K562 (cell line): ENCODE data around the gene NOM1. TPM values are rescaled to one million over a fixed set of nuclear protein-coding genes. Genes with fewer than 3 reads are reported as not detected.

Experiments used
- ATAC-seq: fragments of 200-7000 bp; cut with Tn5 transposase; 3 replicates; pipeline ENCODE4 v1.9.1; 2020; ENCODE audit warnings: moderate library complexity
- BruUV-seq: library from RNA; stranded (reverse); fragments of 400-500 nt; replicated peaks from 2 replicates; lab custom pipeline; 2021; lab: Mats Ljungman, UMichigan
- CTCF ChIA-PET: fragments of 300-600 bp; formaldehyde crosslinking; extraction: SDS; loops from one replicate; lab custom pipeline; 2021; ENCODE audit warnings: low intra/inter-chr PET ratio; lab: Yijun Ruan, JAX
- POLR2A ChIA-PET: fragments of 300-600, 350-650 bp; sonication (Branson Sonifier 250); formaldehyde crosslinking; extraction: SDS; loops from one replicate; lab custom pipeline; 2021; ENCODE audit warnings: antibody characterized with exemption, inconsistent platforms; lab: Yijun Ruan, JAX
- DNase-seq, 4 experiments: peaks; one replicate each; pipeline versions ENCODE4 v3.0.0 to v3.0.0-alpha.2; 2011 to 2018; ENCODE audit warnings: low spot score in 3 of 4, mixed read lengths in 3 of 4; ENCODE audit errors: extremely low read depth in 1 of 4
- FAIRE-seq: peaks from 2 replicates; lab custom pipeline; 2011; peaks lifted over from hg19 to GRCh38; lab: Jason Lieb, UNC
- H2AFZ ChIP-seq: 2 replicates; pipeline ENCODE4 v1.6.0; 2011; ENCODE audit warnings: low read depth, low read length, control low read depth, inconsistent platforms
- H3K27ac ChIP-seq: fragments of 200-600 bp; 3 replicates; pipeline ENCODE4 v1.8.0; 2011; ENCODE audit warnings: low read depth, mild to moderate bottlenecking, control low read depth, inconsistent platforms, low read length, moderate library complexity, mixed read lengths; ENCODE audit errors: extremely low read depth
- H3K27me3 ChIP-seq, 2 experiments: fragments of 300-600 bp in 1 of 2; 2 replicates in 1 of 2; 3 replicates in 1 of 2; pipeline versions ENCODE4 v1.6.0 to v1.8.0; 2011; ENCODE audit warnings: inconsistent platforms in 2 of 2, low read length in 2 of 2, mild to moderate bottlenecking in 1 of 2, mixed read lengths in 1 of 2, moderate library complexity in 1 of 2; ENCODE audit not compliant: control insufficient read depth in 2 of 2, insufficient read depth in 2 of 2
- H3K36me3 ChIP-seq: fragments of 300-600 bp; 3 replicates; pipeline ENCODE4 v1.8.0; 2011; ENCODE audit warnings: mild to moderate bottlenecking, low read length, inconsistent platforms; ENCODE audit not compliant: control insufficient read depth, insufficient read depth
- H3K4me1 ChIP-seq, 2 experiments: fragments of 200-600 bp in 1 of 2; replicated peaks in 1 of 2; 2 replicates in 1 of 2; 3 replicates in 1 of 2; pipeline versions ENCODE4 v1.5.1 to v1.8.0; 2011; ENCODE audit warnings: inconsistent platforms in 2 of 2, low read length in 2 of 2, mild to moderate bottlenecking in 1 of 2, mixed read lengths in 1 of 2, moderate library complexity in 1 of 2; ENCODE audit not compliant: control insufficient read depth in 2 of 2, insufficient read depth in 2 of 2
- H3K4me2 ChIP-seq: 2 replicates; pipeline ENCODE4 v1.6.1; 2011; ENCODE audit warnings: low read length, control low read depth, inconsistent platforms, mixed read lengths; ENCODE audit not compliant: insufficient read depth
- H3K4me3 ChIP-seq: fragments of 200-600 bp; sonication (generic), shearing (Covaris generic); 2 replicates; pipeline ENCODE4 v1.5.1; 2016; ENCODE audit warnings: control low read depth, inconsistent platforms
- H3K79me2 ChIP-seq: fragments of 200-600 bp; 3 replicates; pipeline ENCODE4 v1.8.0; 2011; ENCODE audit warnings: low read length, inconsistent platforms; ENCODE audit not compliant: control insufficient read depth, insufficient read depth
- H3K9ac ChIP-seq, 2 experiments: 2 replicates each; pipeline versions ENCODE4 v1.6.0 to v1.6.1; 2011; ENCODE audit warnings: low read depth in 2 of 2, low read length in 2 of 2, control low read depth in 1 of 2, inconsistent platforms in 1 of 2, mild to moderate bottlenecking in 1 of 2, mixed read lengths in 1 of 2; ENCODE audit not compliant: insufficient read depth in 1 of 2
- H3K9me1 ChIP-seq: one replicate; pipeline ENCODE4 v1.6.0; 2011; ENCODE audit warnings: inconsistent platforms, mild to moderate bottlenecking, low read length, moderate library complexity; ENCODE audit not compliant: control insufficient read depth, insufficient read depth
- H3K9me3 ChIP-seq: replicated peaks from 2 replicates; pipeline ENCODE4 v1.5.1; 2011; ENCODE audit warnings: low read depth, low read length, inconsistent platforms; ENCODE audit not compliant: control insufficient read depth, insufficient read depth
- H4K20me1 ChIP-seq: replicated peaks from 2 replicates; pipeline ENCODE4 v1.6.1; 2011; ENCODE audit warnings: low read length, inconsistent platforms, mixed read lengths; ENCODE audit not compliant: control insufficient read depth, insufficient read depth
- ARID3A ChIP-seq: IDR thresholded peaks from 2 replicates; pipeline ENCODE4 v1.6.1; 2012; ENCODE audit warnings: low read depth, low read length, improper control_type of control experiment, borderline replicate concordance
- ARID4B ChIP-seq: sonication (generic); formaldehyde crosslinking; IDR thresholded peaks from 2 replicates; pipeline ENCODE4 v1.8.0; 2022; ENCODE audit warnings: mild to moderate bottlenecking, missing genetic modification reagents
- CTCF ChIP-seq, 3 experiments: IDR thresholded peaks in 2 of 3; conservative IDR thresholded peaks in 1 of 3; 2 replicates each; pipeline ENCODE4 v1.5.1; 2011 to 2012; ENCODE audit warnings: low read length in 3 of 3, mild to moderate bottlenecking in 3 of 3, control low read depth in 2 of 3, improper control_type of control experiment in 1 of 3, inconsistent platforms in 1 of 3, low read depth in 1 of 3, mixed read lengths in 1 of 3, moderate library complexity in 1 of 3; ENCODE audit not compliant: insufficient read depth in 2 of 3
- EP400 ChIP-seq: fragments of 450-650 bp; IDR thresholded peaks from 2 replicates; pipeline ENCODE4 v1.6.1; 2017; ENCODE audit warnings: antibody characterized with exemption, mild to moderate bottlenecking, moderate library complexity
- IFI16 ChIP-seq: fragments of 250-450 bp; sonication (Bioruptor Pico); IDR thresholded peaks from 2 replicates; pipeline ENCODE4 v2.1.2; 2022; ENCODE audit warnings: mild to moderate bottlenecking, inconsistent platforms
- MAFF ChIP-seq: IDR thresholded peaks from 2 replicates; pipeline ENCODE4 v1.6.1; 2012; ENCODE audit warnings: low read length, improper control_type of control experiment
- MAFG ChIP-seq: fragments of 450-650 bp; conservative IDR thresholded peaks from 2 replicates; pipeline ENCODE4 v1.6.1; 2016; ENCODE audit warnings: missing genetic modification characterization, missing compliant biosample characterization
- MYNN ChIP-seq, 2 experiments: sonication (generic); formaldehyde crosslinking in 1 of 2; IDR thresholded peaks; 2 replicates each; pipeline versions ENCODE4 v1.5.0 to v1.6.1; 2016 to 2020; ENCODE audit warnings: antibody characterized with exemption in 1 of 2, missing genetic modification reagents in 1 of 2
- NFRKB ChIP-seq: fragments of 450-650 bp; IDR thresholded peaks from 2 replicates; pipeline ENCODE4 v1.6.1; 2016; ENCODE audit warnings: low read depth
- RBM25 ChIP-seq: fragments of 200-400 bp; formaldehyde crosslinking; IDR thresholded peaks from 2 replicates; pipeline ENCODE4 v1.6.1; 2018; ENCODE audit warnings: low read length, low read depth, moderate library complexity; ENCODE audit not compliant: severe bottlenecking
- ZKSCAN8 ChIP-seq: fragments of 200-800 bp; sonication (Bioruptor generic); IDR thresholded peaks from 2 replicates; pipeline ENCODE4 v1.6.1; 2016; ENCODE audit warnings: missing genetic modification characterization, missing compliant biosample characterization
- ZNF23 ChIP-seq: fragments of 250-450 bp; sonication (Bioruptor Pico); IDR thresholded peaks from 2 replicates; pipeline ENCODE4 v1.4.0; 2020; ENCODE audit warnings: mild to moderate bottlenecking
- ZNF408 ChIP-seq: fragments of 250-450 bp; sonication (Bioruptor Pico); IDR thresholded peaks from 2 replicates; pipeline ENCODE4 v1.4.0; 2020; ENCODE audit warnings: low read depth, mild to moderate bottlenecking, moderate library complexity
- ZNF830 ChIP-seq: fragments of 250-450 bp; sonication (Bioruptor Pico); IDR thresholded peaks from 2 replicates; pipeline ENCODE4 v1.5.0; 2021; ENCODE audit warnings: mild to moderate bottlenecking
- WGBS: fragments of 100-300 bp; shearing (Covaris generic); methylation state at CpG from one replicate; pipeline ENCODE4 v1.1.6; 2016; ENCODE audit warnings: low coverage, mixed read lengths; ENCODE audit not compliant: insufficient coverage; ENCODE audit errors: missing lambda C conversion rate; 5-methylcytosine and 5-hydroxymethylcytosine counted together
- in situ Hi-C: fragments of 300-500 bp; cut with MboI; formaldehyde crosslinking; loops from 4 replicates; pipeline ENCODE4 v1.15.0; 2018; ENCODE audit warnings: inconsistent platforms, mixed read lengths
- intact Hi-C: fragments of 100-400 bp; cut with micrococcal nuclease; formaldehyde crosslinking; loops from 2 replicates; pipeline ENCODE4 v1.14.2; 2022
- polyA plus RNA-seq, 8 experiments: library from polyadenylated mRNA; depleted of rRNA in 4 of 8; stranded (reverse) in 5 of 8; unstranded in 3 of 8; fragments of >200 nt; fragmentation: Nextera tagmentation in 2 of 8; fragmentation: Illumina TruSeq in 1 of 8; extraction: Ambion mirVana in 2 of 8; extraction: Trizol in 1 of 8; gene quantifications; 2 replicates each; pipeline versions ENCODE4 v1.2.1 to v1.2.3, GENCODE V29; 2011 to 2014; ENCODE audit warnings: inconsistent platforms in 1 of 8, missing spikeins in 1 of 8
- total RNA-seq, 7 experiments: library from RNA; depleted of rRNA in 6 of 7; stranded (reverse); fragments of >200 nt in 6 of 7; fragmentation: Illumina TruSeq in 2 of 7; extraction: Trizol in 2 of 7; gene quantifications; 2 replicates each; pipeline versions ENCODE4 v1.2.1 to v1.2.3, GENCODE V29; 2011 to 2021; ENCODE audit warnings: low replicate concordance in 1 of 7

NOM1 gene
- total and polyA plus RNA-seq, 9 of the 15 experiments (the other 6 are each of a cell fraction or from before 2014, with no cell fraction given): 6.8 to 47.3 (median 37.4) TPM

- Histone ChIP-seq H3K9ac (no peak overlapping the region), H3K36me3 (no peaks in the 10 kb centered on the region), H3K9me1 (no peaks in the 10 kb centered on the region), H2AFZ (peak overlapping the region; percentile 9; the same call in 1 of the 2 replicates), H3K4me2 (no peak overlapping the region), H3K9me3 (no peaks in the 10 kb centered on the region), H3K4me1 (peaks cover 3 to 32% of the 10 kb centered on the region in 2 experiments; a peak in 2 of 5 replicates), H3K4me3 (no peak overlapping the region), H3K79me2 (no peaks in the 10 kb centered on the region), H3K27ac (no peak overlapping the region), H4K20me1 (no peaks in the 10 kb centered on the region), H3K27me3 (peaks cover 64 to 95% of the 10 kb centered on the region in 2 experiments)
- DNase-seq (no peak), ATAC-seq (no peak), FAIRE-seq (no peak)
- in situ Hi-C loops (no loop called here), intact Hi-C loops (no loop called here)
- ChIA-PET POLR2A (interaction anchor here (0.6 to 0.7 kb wide), 3 partner anchors 36 to 332 kb away, joined by 3 read pairs; no protein-coding TSS in a partner anchor), CTCF (interaction anchor here (0.6 kb wide), 1 partner anchor 278 kb away, joined by 3 read pairs; no protein-coding TSS in a partner anchor)
- 2% methylated on average over 16 of the region's 16 CpGs for WGBS
- BruUV-seq: no TSS peak
- TF ChIP-seq ARID3A (no peak), MYNN (IDR thresholded peaks at IDR 0.05) (no peak), MYNN (CRISPR knock-in tag; IDR thresholded peaks at IDR 0.05) (no peak), NFRKB (no peak), ZNF830 (CRISPR knock-in tag) (no peak), CTCF (IDR thresholded peaks at IDR 0.05 in 2 of 3, conservative IDR thresholded peaks at IDR 0.05 in 1 of 3; ENCODE audit: insufficient read depth in 2 of 3, low read depth in 1 of 3, low read length in 3 of 3) (no peak), EP400 (no peak), RBM25 (no peak), MAFF (peak; percentile 33; the same call in 1 of the 2 replicates), ARID4B (CRISPR knock-in tag) (no peak), IFI16 (CRISPR knock-in tag) (no peak), ZNF408 (CRISPR knock-in tag) (no peak), ZKSCAN8 (no peak), MAFG (tag) (peak; percentile 66), ZNF23 (CRISPR knock-in tag) (no peak)
Measured at GRCh38 chr7:157016352-157017041, 67.0 kb downstream of the NOM1 start.
